ENCODE data around the gene TRAK1.
A peak's percentile ranks its signal among the peaks of the same experiment; 100 is the strongest.

The TRAK1 gene

DNA sequence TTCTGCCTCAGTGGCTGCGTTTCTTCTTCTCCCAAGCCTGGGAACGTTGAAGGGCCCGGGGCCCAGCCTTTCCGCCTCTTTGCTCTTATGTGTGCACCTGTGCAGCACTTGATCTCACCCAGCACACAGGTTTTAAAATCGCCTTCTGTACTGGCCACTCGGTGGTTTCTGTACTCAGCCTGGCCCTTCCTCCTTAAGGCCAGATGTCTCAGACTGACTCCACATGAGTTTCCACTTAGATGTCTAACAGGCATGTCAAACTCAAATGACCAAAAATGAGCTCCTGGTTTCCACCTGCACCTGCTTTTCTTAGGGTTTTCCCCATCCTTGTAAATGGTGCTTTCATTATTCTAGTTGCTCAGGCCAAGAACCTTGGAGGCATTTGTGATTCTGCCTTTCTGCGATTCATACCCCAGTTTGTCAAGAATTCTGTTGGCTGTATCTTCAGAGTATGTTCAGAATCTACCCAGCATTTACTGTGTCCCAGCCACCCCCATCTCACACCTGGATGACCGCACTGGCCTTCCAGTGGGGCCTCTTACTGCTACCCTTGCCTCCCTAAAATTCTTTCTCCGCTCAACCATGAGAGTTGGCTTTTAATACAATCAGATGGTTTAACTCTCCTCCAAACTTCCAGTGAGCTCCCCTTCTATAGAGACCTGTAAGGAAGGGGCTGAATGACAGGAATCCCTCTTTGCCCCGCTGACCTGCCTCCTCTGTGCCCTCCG, 2.2 kb upstream of the TRAK1 start:
- no peak overlapping the region for H3K4me3 ChIP-seq (ENCODE audit: low read length)
- TF ChIP-seq, protein P1, sequence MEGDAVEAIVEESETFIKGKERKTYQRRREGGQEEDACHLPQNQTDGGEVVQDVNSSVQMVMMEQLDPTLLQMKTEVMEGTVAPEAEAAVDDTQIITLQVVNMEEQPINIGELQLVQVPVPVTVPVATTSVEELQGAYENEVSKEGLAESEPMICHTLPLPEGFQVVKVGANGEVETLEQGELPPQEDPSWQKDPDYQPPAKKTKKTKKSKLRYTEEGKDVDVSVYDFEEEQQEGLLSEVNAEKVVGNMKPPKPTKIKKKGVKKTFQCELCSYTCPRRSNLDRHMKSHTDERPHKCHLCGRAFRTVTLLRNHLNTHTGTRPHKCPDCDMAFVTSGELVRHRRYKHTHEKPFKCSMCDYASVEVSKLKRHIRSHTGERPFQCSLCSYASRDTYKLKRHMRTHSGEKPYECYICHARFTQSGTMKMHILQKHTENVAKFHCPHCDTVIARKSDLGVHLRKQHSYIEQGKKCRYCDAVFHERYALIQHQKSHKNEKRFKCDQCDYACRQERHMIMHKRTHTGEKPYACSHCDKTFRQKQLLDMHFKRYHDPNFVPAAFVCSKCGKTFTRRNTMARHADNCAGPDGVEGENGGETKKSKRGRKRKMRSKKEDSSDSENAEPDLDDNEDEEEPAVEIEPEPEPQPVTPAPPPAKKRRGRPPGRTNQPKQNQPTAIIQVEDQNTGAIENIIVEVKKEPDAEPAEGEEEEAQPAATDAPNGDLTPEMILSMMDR (conservative IDR thresholded peaks at IDR 0.05; ENCODE audit: low read depth, low read length): no peak
- DNase-seq (ENCODE audit: low read depth): no peak

- H3K4me3 ChIP-seq (ENCODE audit: low read length): peak overlapping the region; percentile 47
- TF ChIP-seq, protein P1 (conservative IDR thresholded peaks at IDR 0.05; ENCODE audit: low read depth, low read length): no peak
- DNase-seq (ENCODE audit: low read depth): no peak
These were observed 849 bp downstream of the TRAK1 start for GRCh38 chr3:42092006-42092405.

- TF ChIP-seq, protein P1 (conservative IDR thresholded peaks at IDR 0.05; ENCODE audit: low read depth, low read length): no peak
- no peak for DNase-seq (ENCODE audit: low read depth)
These were observed 3.0 kb downstream of the TRAK1 start for GRCh38 chr3:42094128-42094527.

DNA sequence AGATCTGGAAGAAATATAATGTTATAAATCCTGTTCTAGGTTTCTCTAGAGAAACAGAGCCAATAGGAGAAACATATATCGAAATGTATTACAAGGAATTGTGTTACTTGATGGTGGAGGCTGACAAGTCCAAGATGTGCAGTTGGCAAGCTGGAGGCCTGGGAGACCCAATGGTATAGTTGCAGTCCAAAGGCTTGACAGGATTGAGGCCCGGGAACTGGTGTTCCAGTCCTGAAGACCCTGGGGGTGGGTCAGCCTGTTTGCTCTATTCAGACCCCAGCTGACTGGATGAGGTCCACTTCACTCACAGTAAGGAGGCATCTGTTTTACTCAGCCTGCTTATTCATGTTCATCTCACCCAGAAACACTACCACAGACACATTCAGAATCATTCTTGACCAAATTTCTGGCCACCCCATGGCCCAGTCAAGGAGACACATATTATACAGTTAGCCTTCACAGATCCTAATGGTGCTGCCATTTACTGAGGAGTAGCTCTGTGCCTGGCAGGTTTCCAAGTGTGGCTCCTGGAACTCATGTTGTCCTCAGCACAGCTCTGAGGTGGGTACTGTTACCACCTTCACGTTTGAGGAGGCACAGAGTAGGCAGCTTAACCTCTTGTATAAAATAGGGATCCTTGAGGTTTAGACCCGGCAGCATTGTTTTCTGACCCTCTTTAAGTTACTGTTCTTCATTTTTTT, 3.7 kb downstream of the TRAK1 start:
- H3K4me3 ChIP-seq (ENCODE audit: low read length): no peak overlapping the region
- TF ChIP-seq, protein P1 (conservative IDR thresholded peaks at IDR 0.05; ENCODE audit: low read depth, low read length): no peak
- DNase-seq (ENCODE audit: low read depth): no peak

More at GRCh38 chr3:42094128-42094527, 3.0 kb downstream of the TRAK1 start:
- H3K4me3 ChIP-seq (ENCODE audit: low read length): no peak overlapping the region

DNA sequence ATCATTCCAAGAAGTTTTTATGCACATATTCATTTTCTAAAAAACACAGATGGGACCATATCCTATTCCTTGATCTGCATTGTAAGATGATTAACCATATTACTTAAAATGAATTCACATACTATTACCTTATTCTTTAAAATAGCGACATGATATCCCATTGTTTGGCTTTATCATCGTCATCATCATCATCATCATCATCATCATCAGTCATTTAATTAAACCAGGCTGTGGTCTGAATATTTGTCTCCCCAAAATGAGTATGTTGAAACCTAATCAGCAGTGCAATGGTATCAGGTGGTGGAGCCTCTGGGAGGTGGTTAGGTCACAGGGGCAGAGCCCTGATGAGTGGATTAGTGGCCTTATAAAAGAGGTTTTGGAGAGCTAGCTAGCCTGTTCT, 4.4 kb downstream of the TRAK1 start:
- H3K4me3 ChIP-seq (ENCODE audit: low read length): no peak overlapping the region
- TF ChIP-seq, protein P1 (conservative IDR thresholded peaks at IDR 0.05; ENCODE audit: low read depth, low read length): no peak
- DNase-seq (ENCODE audit: low read depth): no peak

DNA sequence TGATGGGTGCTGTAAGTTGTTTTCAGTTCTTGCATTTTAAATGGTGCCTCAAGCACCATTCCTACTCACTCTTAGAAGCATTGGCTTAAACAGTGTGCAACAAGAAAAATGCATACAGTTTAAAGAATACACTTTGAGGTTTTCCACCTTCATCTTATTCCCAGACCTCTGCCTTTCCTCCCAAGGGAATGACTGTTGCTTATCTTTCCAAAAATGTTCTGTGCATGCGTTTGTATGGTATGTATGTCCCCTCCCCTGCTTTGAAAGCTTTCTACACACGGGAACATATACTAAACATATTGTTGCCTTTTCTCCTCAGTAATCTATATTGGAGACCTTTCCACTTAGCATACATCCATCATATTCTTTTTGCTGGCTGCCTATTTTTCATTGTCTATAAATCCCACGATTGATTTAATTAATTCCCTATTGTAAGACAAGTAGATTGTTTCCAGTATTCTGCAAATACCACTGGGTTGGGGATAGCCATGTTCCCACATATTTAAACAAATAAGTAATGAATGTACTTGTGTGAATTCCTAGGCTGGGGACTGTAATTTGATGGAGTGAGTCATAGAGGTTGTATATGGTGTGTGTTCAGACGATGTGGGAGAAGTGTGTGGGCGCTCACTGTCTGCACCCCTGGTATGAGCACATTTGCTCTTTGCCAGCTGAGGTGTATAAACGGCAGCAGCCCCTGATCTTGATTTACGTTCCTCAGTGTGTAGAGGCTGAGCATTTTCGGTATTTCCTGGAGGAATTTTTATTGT, 5.8 kb downstream of the TRAK1 start:
- H3K4me3 ChIP-seq (ENCODE audit: low read length): no peak overlapping the region
- DNase-seq (ENCODE audit: low read depth): no peak

More for the DNA sequence above, 5.8 kb downstream of the TRAK1 start:
- TF ChIP-seq, protein P1 (conservative IDR thresholded peaks at IDR 0.05; ENCODE audit: low read depth, low read length): no peak

Measured in retinal pigment epithelial cell (primary cell).